HepG2 (cell line): ENCODE data around the gene CNNM4. TPM values are rescaled to one million over a fixed set of nuclear protein-coding genes. Genes with fewer than 3 reads are reported as not detected.

Experiments
- ARNTL ChIP-seq: sonication (generic); formaldehyde crosslinking; IDR thresholded peaks from 2 replicates; pipeline ENCODE4 v1.4.0; 2020; ENCODE audit warnings: mild to moderate bottlenecking, missing genetic modification reagents
- CREB1 ChIP-seq, 2 experiments: fragments of 450-650 bp in 1 of 2; IDR thresholded peaks; 2 replicates each; pipeline ENCODE4 v1.6.1; 2016 to 2017; ENCODE audit warnings: control low read depth in 1 of 2, mild to moderate bottlenecking in 1 of 2, missing compliant biosample characterization in 1 of 2, missing genetic modification characterization in 1 of 2
- CREM ChIP-seq, 2 experiments: sonication (generic) in 1 of 2; formaldehyde crosslinking in 1 of 2; IDR thresholded peaks; 2 replicates each; pipeline versions ENCODE4 v1.4.0 to v1.6.1; 2016 to 2020; ENCODE audit warnings: antibody characterized with exemption in 1 of 2, mild to moderate bottlenecking in 1 of 2, missing genetic modification reagents in 1 of 2
- HCFC1 ChIP-seq: fragments of 150-350 bp; IDR thresholded peaks from 2 replicates; pipeline ENCODE4 v1.6.1; 2014; ENCODE audit warnings: low read depth, low read length
- IRF9 ChIP-seq: sonication (generic); formaldehyde crosslinking; IDR thresholded peaks from 2 replicates; pipeline ENCODE4 v1.8.0; 2022; ENCODE audit warnings: missing genetic modification reagents, mild to moderate bottlenecking, borderline replicate concordance
- NFAT5 ChIP-seq: sonication (generic); formaldehyde crosslinking; IDR thresholded peaks from 2 replicates; pipeline ENCODE4 v1.4.0; 2020; ENCODE audit warnings: missing genetic modification reagents
- RAD21 ChIP-seq: fragments of 450-650 bp; formaldehyde crosslinking; IDR thresholded peaks from 2 replicates; pipeline ENCODE4 v1.5.0; 2020; ENCODE audit warnings: mild to moderate bottlenecking
- ZBTB38 ChIP-seq: sonication (generic); formaldehyde crosslinking; IDR thresholded peaks from 2 replicates; pipeline ENCODE4 v1.5.1; 2020; ENCODE audit warnings: mild to moderate bottlenecking, missing genetic modification reagents
- ZNF274 ChIP-seq: sonication (generic); formaldehyde crosslinking; IDR thresholded peaks from 2 replicates; pipeline ENCODE4 v1.5.1; 2020; ENCODE audit warnings: mild to moderate bottlenecking, missing genetic modification reagents
- ZNF564 ChIP-seq: sonication (generic); formaldehyde crosslinking; IDR thresholded peaks from 2 replicates; pipeline ENCODE4 v1.8.1; 2023; ENCODE audit warnings: mild to moderate bottlenecking, missing genetic modification reagents
- ZNF800 ChIP-seq: sonication (generic); formaldehyde crosslinking; IDR thresholded peaks from 2 replicates; pipeline ENCODE4 v1.4.0; 2020; ENCODE audit warnings: missing genetic modification reagents
- polyA plus RNA-seq, 8 experiments: library from polyadenylated mRNA; depleted of rRNA in 3 of 8; stranded (reverse) in 7 of 8; unstranded in 1 of 8; fragments of >200 nt; fragmentation: Illumina TruSeq in 4 of 8; extraction: Trizol in 4 of 8; gene quantifications; 2 replicates each; pipeline versions ENCODE4 v1.2.1 to v1.2.3, GENCODE V29; 2011 to 2016; ENCODE audit warnings: low read depth in 4 of 8, missing spikeins in 1 of 8, mixed read lengths in 1 of 8; ENCODE audit not compliant: insufficient read depth in 1 of 8
- total RNA-seq, 5 experiments: library from RNA; depleted of rRNA; stranded (reverse); fragments of >200 nt; fragmentation: Illumina TruSeq; extraction: Trizol; gene quantifications; 2 replicates each; pipeline ENCODE4 v1.2.3, GENCODE V29; 2016; ENCODE audit warnings: low read depth in 1 of 5
- TF ChIP-seq, protein P1 (sequence below): sonication (generic); formaldehyde crosslinking; IDR thresholded peaks from 2 replicates; pipeline ENCODE4 v1.8.0; 2022; ENCODE audit warnings: mild to moderate bottlenecking, missing genetic modification reagents, borderline replicate concordance
- TF ChIP-seq, protein P2 (sequence below): sonication (generic); formaldehyde crosslinking; IDR thresholded peaks from 2 replicates; pipeline ENCODE4 v1.4.0; 2020; ENCODE audit warnings: missing genetic modification reagents
- TF ChIP-seq, protein P3 (sequence below): sonication (generic); formaldehyde crosslinking; IDR thresholded peaks from 2 replicates; pipeline ENCODE4 v1.4.0; 2020; ENCODE audit warnings: mild to moderate bottlenecking, low read depth, missing genetic modification reagents
- TF ChIP-seq, protein P4 (sequence below): sonication (generic); formaldehyde crosslinking; IDR thresholded peaks from 2 replicates; pipeline ENCODE4 v1.5.0; 2020; ENCODE audit warnings: missing genetic modification reagents

Gene CNNM4
- total and polyA plus RNA-seq, 2 of the 13 experiments (the other 11 are each of a cell fraction or from before 2014, with no cell fraction given): 5.9 to 8.4 TPM

GRCh38 chr2:96739633-96740428 lies 20.9 kb upstream of the CNNM4 start, which contains the start of gene LMAN2L (continued):
- peak; percentile 72; the same call in 1 of the 2 replicates for TF ChIP-seq NFAT5 (CRISPR knock-in tag)
- TF ChIP-seq IRF9 (CRISPR knock-in tag): peak; percentile 83; the same call in 1 of the 2 replicates
- TF ChIP-seq CREB1 (IDR thresholded peaks at IDR 0.05): peak; percentile 74
- TF ChIP-seq CREB1 (CRISPR knock-in tag; IDR thresholded peaks at IDR 0.05): peak; percentile 89
- TF ChIP-seq RAD21 (CRISPR knock-in tag): no peak
- no peak for TF ChIP-seq ZNF564
- TF ChIP-seq, protein P1, sequence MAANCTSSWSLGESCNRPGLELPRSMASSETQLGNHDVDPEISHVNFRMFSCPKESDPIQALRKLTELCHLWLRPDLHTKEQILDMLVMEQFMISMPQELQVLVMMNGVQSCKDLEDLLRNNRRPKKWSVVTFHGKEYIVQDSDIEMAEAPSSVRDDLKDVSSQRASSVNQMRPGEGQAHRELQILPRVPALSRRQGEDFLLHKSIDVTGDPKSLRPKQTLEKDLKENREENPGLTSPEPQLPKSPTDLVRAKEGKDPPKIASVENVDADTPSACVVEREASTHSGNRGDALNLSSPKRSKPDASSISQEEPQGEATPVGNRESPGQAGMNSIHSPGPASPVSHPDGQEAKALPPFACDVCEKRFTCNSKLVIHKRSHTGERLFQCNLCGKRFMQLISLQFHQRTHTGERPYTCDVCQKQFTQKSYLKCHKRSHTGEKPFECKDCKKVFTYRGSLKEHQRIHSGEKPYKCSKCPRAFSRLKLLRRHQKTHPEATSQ (CRISPR knock-in tag): peak; percentile 56; the same call in 1 of the 2 replicates
- TF ChIP-seq ARNTL (CRISPR knock-in tag): peak; percentile 72; the same call in 1 of the 2 replicates
- TF ChIP-seq, protein P2, sequence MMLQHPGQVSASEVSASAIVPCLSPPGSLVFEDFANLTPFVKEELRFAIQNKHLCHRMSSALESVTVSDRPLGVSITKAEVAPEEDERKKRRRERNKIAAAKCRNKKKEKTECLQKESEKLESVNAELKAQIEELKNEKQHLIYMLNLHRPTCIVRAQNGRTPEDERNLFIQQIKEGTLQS (CRISPR knock-in tag): no peak
- peak; percentile 62; the same call in 1 of the 2 replicates for TF ChIP-seq ZBTB38 (CRISPR knock-in tag)
- peak; percentile 65; the same call in 1 of the 2 replicates for TF ChIP-seq ZNF800 (CRISPR knock-in tag)
- TF ChIP-seq ZNF274 (CRISPR knock-in tag): peak; percentile 69; the same call in 1 of the 2 replicates
- TF ChIP-seq, protein P3, sequence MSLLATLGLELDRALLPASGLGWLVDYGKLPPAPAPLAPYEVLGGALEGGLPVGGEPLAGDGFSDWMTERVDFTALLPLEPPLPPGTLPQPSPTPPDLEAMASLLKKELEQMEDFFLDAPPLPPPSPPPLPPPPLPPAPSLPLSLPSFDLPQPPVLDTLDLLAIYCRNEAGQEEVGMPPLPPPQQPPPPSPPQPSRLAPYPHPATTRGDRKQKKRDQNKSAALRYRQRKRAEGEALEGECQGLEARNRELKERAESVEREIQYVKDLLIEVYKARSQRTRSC: peak; percentile 72; the same call in 1 of the 2 replicates
- TF ChIP-seq, protein P4, sequence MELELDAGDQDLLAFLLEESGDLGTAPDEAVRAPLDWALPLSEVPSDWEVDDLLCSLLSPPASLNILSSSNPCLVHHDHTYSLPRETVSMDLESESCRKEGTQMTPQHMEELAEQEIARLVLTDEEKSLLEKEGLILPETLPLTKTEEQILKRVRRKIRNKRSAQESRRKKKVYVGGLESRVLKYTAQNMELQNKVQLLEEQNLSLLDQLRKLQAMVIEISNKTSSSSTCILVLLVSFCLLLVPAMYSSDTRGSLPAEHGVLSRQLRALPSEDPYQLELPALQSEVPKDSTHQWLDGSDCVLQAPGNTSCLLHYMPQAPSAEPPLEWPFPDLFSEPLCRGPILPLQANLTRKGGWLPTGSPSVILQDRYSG: peak; percentile 59; the same call in 1 of the 2 replicates
- TF ChIP-seq HCFC1: peak; percentile 86
- peak; percentile 74 for TF ChIP-seq CREM (IDR thresholded peaks at IDR 0.05)
- TF ChIP-seq CREM (CRISPR knock-in tag; IDR thresholded peaks at IDR 0.05): no peak
